Smooth muscle cell (in vitro differentiated cells): Measurements from ENCODE around the gene FLNA. TPM values are rescaled to one million over a fixed set of nuclear protein-coding genes. Genes with fewer than 3 reads are reported as not detected.

Experiments
- DNase-seq: peaks from one replicate; lab custom pipeline; 2025; ENCODE audit not compliant: unreplicated experiment; lab: John Stamatoyannopoulos, UW
- H2AFZ ChIP-seq: fragments of 200-600 bp; sonication (generic); 2 replicates; pipeline ENCODE4 v1.6.0; 2016; ENCODE audit warnings: antibody characterized with exemption, low read depth, mild to moderate bottlenecking
- H3F3A ChIP-seq: fragments of 200-600 bp; sonication (generic); 2 replicates; pipeline ENCODE4 v1.6.0; 2017; ENCODE audit warnings: antibody characterized with exemption, low read depth
- H3K27ac ChIP-seq: fragments of 200-600 bp; sonication (generic); 2 replicates; pipeline ENCODE4 v1.5.1; 2016; ENCODE audit warnings: low read depth, mild to moderate bottlenecking
- H3K27me3 ChIP-seq: fragments of 200-600 bp; sonication (generic); 2 replicates; pipeline ENCODE4 v1.6.1; 2016; ENCODE audit warnings: low read depth, mild to moderate bottlenecking
- H3K36me3 ChIP-seq: fragments of 200-600 bp; sonication (generic); 2 replicates; pipeline ENCODE4 v1.5.1; 2016; ENCODE audit warnings: low read depth
- H3K4me1 ChIP-seq: fragments of 200-600 bp; sonication (generic); 2 replicates; pipeline ENCODE4 v1.5.1; 2016; ENCODE audit warnings: low read depth
- H3K4me2 ChIP-seq: fragments of 200-600 bp; sonication (generic); 2 replicates; pipeline ENCODE4 v1.6.0; 2016; ENCODE audit warnings: mild to moderate bottlenecking
- H3K4me3 ChIP-seq: fragments of 200-600 bp; sonication (generic); 2 replicates; pipeline ENCODE4 v1.5.1; 2016; ENCODE audit warnings: mild to moderate bottlenecking
- H3K79me2 ChIP-seq: fragments of 200-600 bp; sonication (generic); 2 replicates; pipeline ENCODE4 v1.6.0; 2016; ENCODE audit warnings: low read depth, mild to moderate bottlenecking
- H3K9ac ChIP-seq: fragments of 200-600 bp; sonication (generic); 2 replicates; pipeline ENCODE4 v1.6.0; 2016; ENCODE audit warnings: low read depth
- H3K9me3 ChIP-seq: fragments of 200-600 bp; sonication (generic); replicated peaks from 2 replicates; pipeline ENCODE4 v1.5.1; 2016; ENCODE audit warnings: low read depth
- H4K20me1 ChIP-seq: fragments of 200-600 bp; sonication (generic); 2 replicates; pipeline ENCODE4 v1.6.0; 2016; ENCODE audit warnings: low read depth
- CTCF ChIP-seq: fragments of 200-600 bp; sonication (generic); IDR thresholded peaks from 2 replicates; pipeline ENCODE4 v1.5.1; 2017; ENCODE audit warnings: borderline replicate concordance, mild to moderate bottlenecking, antibody characterized with exemption; ENCODE audit not compliant: insufficient read depth, poor library complexity, severe bottlenecking
- WGBS: methylation state at CpG from one replicate; pipeline ENCODE4 v1.1.7; 2016; ENCODE audit warnings: low lambda C conversion rate; 5-methylcytosine and 5-hydroxymethylcytosine counted together
- polyA plus RNA-seq: library from polyadenylated mRNA; unstranded; fragments of >200 nt; fragmentation: Nextera tagmentation; extraction: Ambion mirVana; gene quantifications from 2 replicates; pipeline ENCODE4 v1.2.1, GENCODE V29; 2016
- total RNA-seq: library from RNA; depleted of rRNA; stranded (reverse); fragments of >200 nt; gene quantifications from 2 replicates; pipeline ENCODE4 v1.2.3, GENCODE V29; 2014

The FLNA gene
- total and polyA plus RNA-seq, 2 experiments from 2014 or later = 860 to 1,632 TPM

DNA sequence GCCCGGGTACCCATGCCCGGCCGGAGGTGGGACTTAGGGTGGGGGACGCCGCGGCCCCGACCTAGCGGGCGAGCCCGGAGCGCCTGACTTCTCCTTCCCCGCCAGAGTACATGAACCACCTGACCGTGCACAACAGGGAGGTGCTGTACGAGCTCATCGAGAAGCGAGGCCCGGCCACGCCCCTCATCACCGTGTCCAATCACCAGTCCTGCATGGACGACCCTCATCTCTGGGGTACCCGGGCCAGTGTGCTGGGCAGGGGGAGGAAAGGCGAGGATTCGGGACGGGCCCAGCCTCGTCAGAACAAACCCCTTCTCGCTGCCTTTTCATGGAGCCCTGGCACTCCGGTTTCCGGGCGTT lies 37.5 kb upstream of the FLNA start:
- Histone ChIP-seq H3K27me3 (no peaks in the 10 kb centered on the region), H3K27ac (peak overlapping the region; percentile 24), H3K4me2 (peak overlapping the region; percentile 85), H3F3A (no peaks in the 10 kb centered on the region), H2AFZ (peak overlapping the region; percentile 37), H3K4me1 (no peaks in the 10 kb centered on the region), H3K79me2 (peaks cover 11% of the 10 kb centered on the region), H3K36me3 (no peaks in the 10 kb centered on the region), H4K20me1 (no peaks in the 10 kb centered on the region), H3K9me3 (no peaks in the 10 kb centered on the region), H3K9ac (no peak overlapping the region), H3K4me3 (peak overlapping the region; percentile 62)
- no peak for DNase-seq
- WGBS = 58% methylated on average over 29 of the region's 29 CpGs
- TF ChIP-seq CTCF = no peak

- no peaks in the 10 kb centered on the region for H3K4me1 ChIP-seq
- H3K79me2 ChIP-seq = peaks cover 11% of the 10 kb centered on the region
- no peaks in the 10 kb centered on the region for H4K20me1 ChIP-seq
- no peaks in the 10 kb centered on the region for H3K27me3 ChIP-seq
- H3K36me3 ChIP-seq = no peaks in the 10 kb centered on the region
- H3K4me2 ChIP-seq = peak within 1 kb of the TSS; percentile 88
- TF ChIP-seq CTCF = no peak
- peak within 1 kb of the TSS; percentile 71 for H3K9ac ChIP-seq
- DNase-seq = peak; percentile 59
- H2AFZ ChIP-seq = no peak within 1 kb of the TSS
- peak within 1 kb of the TSS; percentile 53 for H3K4me3 ChIP-seq
- 48% methylated on average over 26 of the region's 26 CpGs for WGBS
- H3K27ac ChIP-seq = peak within 1 kb of the TSS; percentile 77
- no peaks in the 10 kb centered on the region for H3K9me3 ChIP-seq
- no peaks in the 10 kb centered on the region for H3F3A ChIP-seq
Observed at GRCh38 chrX:154409222-154409871, 34.9 kb upstream of the FLNA start, which contains the start of gene DNASE1L1. DNASE1L1 (minus strand) TSS chrX:154409254; CDS start chrX:154405568, 3,686 bp downstream.

DNA sequence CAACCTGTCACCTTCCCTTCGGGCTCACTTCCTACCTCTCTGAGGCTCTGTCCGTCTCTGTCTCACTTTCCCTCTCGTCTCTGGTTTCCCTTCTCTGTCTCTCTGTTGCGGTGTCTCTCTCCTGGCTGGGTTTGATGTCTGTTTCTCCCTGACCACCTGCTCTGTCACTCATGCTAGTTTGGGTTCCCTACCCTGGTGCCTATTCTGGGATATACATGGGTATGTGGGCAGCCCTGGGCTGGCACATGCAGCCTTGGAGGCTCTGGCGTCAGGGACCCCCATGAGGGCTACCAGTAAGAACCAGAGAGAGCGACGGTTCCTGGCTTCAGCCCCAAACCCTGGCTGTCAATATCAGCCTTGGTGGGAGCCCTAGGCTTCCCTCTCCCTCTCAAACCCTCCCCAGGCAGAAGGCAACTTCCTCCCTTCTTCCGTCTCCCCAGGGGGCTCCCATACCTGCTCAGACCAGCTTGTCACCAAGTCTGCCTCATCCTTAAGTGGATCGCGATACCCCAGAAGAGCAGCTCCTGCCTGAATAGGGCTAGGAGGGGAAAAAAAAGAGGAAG lies 34.3 kb upstream of the FLNA start:
- H3K4me2 ChIP-seq = peak overlapping the region; percentile 88
- H3K36me3 ChIP-seq = no peaks in the 10 kb centered on the region
- H2AFZ ChIP-seq = no peak overlapping the region
- peak overlapping the region; percentile 53 for H3K4me3 ChIP-seq
- no peak for TF ChIP-seq CTCF
- H3K4me1 ChIP-seq = no peaks in the 10 kb centered on the region
- peak overlapping the region; percentile 77 for H3K27ac ChIP-seq
- peak overlapping the region; percentile 71 for H3K9ac ChIP-seq
- no peaks in the 10 kb centered on the region for H3F3A ChIP-seq
- H3K9me3 ChIP-seq = no peaks in the 10 kb centered on the region
- no peaks in the 10 kb centered on the region for H3K27me3 ChIP-seq
- WGBS = 57% methylated on average over 10 of the region's 10 CpGs
- peaks cover 11% of the 10 kb centered on the region for H3K79me2 ChIP-seq
- no peak for DNase-seq
- H4K20me1 ChIP-seq = no peaks in the 10 kb centered on the region
